K562 (cell line): ENCODE data around the gene SLBP. TPM values are rescaled to one million over a fixed set of nuclear protein-coding genes. Genes with fewer than 3 reads are reported as not detected.

Source experiments
- EHMT2 ChIP-seq: fragments of 450-650 bp; IDR thresholded peaks from 2 replicates; pipeline ENCODE4 v1.6.1; 2018; ENCODE audit warnings: antibody characterized with exemption
- MBD2 ChIP-seq: sonication (generic); IDR thresholded peaks from 2 replicates; pipeline ENCODE4 v1.6.1; 2016; ENCODE audit warnings: low read depth, borderline replicate concordance
- POLR2G ChIP-seq: fragments of 200-400 bp; formaldehyde crosslinking; IDR thresholded peaks from 2 replicates; pipeline ENCODE4 v1.6.1; 2017; ENCODE audit warnings: low read depth, mild to moderate bottlenecking, antibody characterized with exemption, low read length, moderate library complexity
- RBFOX2 ChIP-seq: fragments of 200-400 bp; formaldehyde crosslinking; IDR thresholded peaks from 2 replicates; pipeline ENCODE4 v1.6.1; 2017; ENCODE audit warnings: low read depth, mild to moderate bottlenecking, low read length, moderate library complexity
- RBM22 ChIP-seq: fragments of 200-400 bp; formaldehyde crosslinking; IDR thresholded peaks from 2 replicates; pipeline ENCODE4 v1.6.1; 2018; ENCODE audit warnings: low read length, low read depth; ENCODE audit not compliant: poor library complexity, severe bottlenecking
- SAP30 ChIP-seq: fragments of 200-600 bp; sonication (generic); IDR thresholded peaks from 2 replicates; pipeline ENCODE4 v1.6.1; 2012; ENCODE audit warnings: borderline replicate concordance, low read depth, mild to moderate bottlenecking, moderate library complexity, low read length, control low read depth, inconsistent platforms; ENCODE audit not compliant: insufficient read depth, poor library complexity, severe bottlenecking
- STAT6 ChIP-seq: sonication (generic); formaldehyde crosslinking; IDR thresholded peaks from 2 replicates; pipeline ENCODE4 v1.8.1; 2023; ENCODE audit warnings: mild to moderate bottlenecking, missing genetic modification reagents
- THRB ChIP-seq: fragments of 450-650 bp; formaldehyde crosslinking; conservative IDR thresholded peaks from 2 replicates; pipeline ENCODE4 v1.4.0; 2022; ENCODE audit warnings: mild to moderate bottlenecking, missing genetic modification characterization
- ZBTB33 ChIP-seq: sonication (generic); formaldehyde crosslinking; IDR thresholded peaks from 2 replicates; pipeline ENCODE4 v1.8.1; 2023; ENCODE audit warnings: mild to moderate bottlenecking, missing genetic modification reagents
- ZBTB8A ChIP-seq: fragments of 450-650 bp; IDR thresholded peaks from 2 replicates; pipeline ENCODE4 v1.6.1; 2018; ENCODE audit warnings: mild to moderate bottlenecking, moderate library complexity; ENCODE audit not compliant: partially characterized antibody
- polyA plus RNA-seq, 8 experiments: library from polyadenylated mRNA; depleted of rRNA in 4 of 8; stranded (reverse) in 5 of 8; unstranded in 3 of 8; fragments of >200 nt; fragmentation: Nextera tagmentation in 2 of 8; fragmentation: Illumina TruSeq in 1 of 8; extraction: Ambion mirVana in 2 of 8; extraction: Trizol in 1 of 8; gene quantifications; 2 replicates each; pipeline versions ENCODE4 v1.2.1 to v1.2.3, GENCODE V29; 2011 to 2014; ENCODE audit warnings: inconsistent platforms in 1 of 8, missing spikeins in 1 of 8
- total RNA-seq, 7 experiments: library from RNA; depleted of rRNA in 6 of 7; stranded (reverse); fragments of >200 nt in 6 of 7; fragmentation: Illumina TruSeq in 2 of 7; extraction: Trizol in 2 of 7; gene quantifications; 2 replicates each; pipeline versions ENCODE4 v1.2.1 to v1.2.3, GENCODE V29; 2011 to 2021; ENCODE audit warnings: low replicate concordance in 1 of 7
- TF ChIP-seq, protein P1 (sequence below), 2 experiments: fragments of 450-650 bp in 1 of 2; sonication (generic) in 1 of 2; formaldehyde crosslinking in 1 of 2; IDR thresholded peaks; 2 replicates each; pipeline versions ENCODE4 v1.7.1 to v1.9.0; 2016 to 2022; ENCODE audit warnings: inconsistent platforms in 1 of 2, mild to moderate bottlenecking in 1 of 2, missing genetic modification reagents in 1 of 2

SLBP gene
- total and polyA plus RNA-seq, 9 of the 15 experiments (the other 6 are each of a cell fraction or from before 2014, with no cell fraction given): 49.4 to 221 (median 162) TPM

GRCh38 chr4:1741208-1741607 lies 29.1 kb upstream of the SLBP start (continued):
- TF ChIP-seq, protein P1, sequence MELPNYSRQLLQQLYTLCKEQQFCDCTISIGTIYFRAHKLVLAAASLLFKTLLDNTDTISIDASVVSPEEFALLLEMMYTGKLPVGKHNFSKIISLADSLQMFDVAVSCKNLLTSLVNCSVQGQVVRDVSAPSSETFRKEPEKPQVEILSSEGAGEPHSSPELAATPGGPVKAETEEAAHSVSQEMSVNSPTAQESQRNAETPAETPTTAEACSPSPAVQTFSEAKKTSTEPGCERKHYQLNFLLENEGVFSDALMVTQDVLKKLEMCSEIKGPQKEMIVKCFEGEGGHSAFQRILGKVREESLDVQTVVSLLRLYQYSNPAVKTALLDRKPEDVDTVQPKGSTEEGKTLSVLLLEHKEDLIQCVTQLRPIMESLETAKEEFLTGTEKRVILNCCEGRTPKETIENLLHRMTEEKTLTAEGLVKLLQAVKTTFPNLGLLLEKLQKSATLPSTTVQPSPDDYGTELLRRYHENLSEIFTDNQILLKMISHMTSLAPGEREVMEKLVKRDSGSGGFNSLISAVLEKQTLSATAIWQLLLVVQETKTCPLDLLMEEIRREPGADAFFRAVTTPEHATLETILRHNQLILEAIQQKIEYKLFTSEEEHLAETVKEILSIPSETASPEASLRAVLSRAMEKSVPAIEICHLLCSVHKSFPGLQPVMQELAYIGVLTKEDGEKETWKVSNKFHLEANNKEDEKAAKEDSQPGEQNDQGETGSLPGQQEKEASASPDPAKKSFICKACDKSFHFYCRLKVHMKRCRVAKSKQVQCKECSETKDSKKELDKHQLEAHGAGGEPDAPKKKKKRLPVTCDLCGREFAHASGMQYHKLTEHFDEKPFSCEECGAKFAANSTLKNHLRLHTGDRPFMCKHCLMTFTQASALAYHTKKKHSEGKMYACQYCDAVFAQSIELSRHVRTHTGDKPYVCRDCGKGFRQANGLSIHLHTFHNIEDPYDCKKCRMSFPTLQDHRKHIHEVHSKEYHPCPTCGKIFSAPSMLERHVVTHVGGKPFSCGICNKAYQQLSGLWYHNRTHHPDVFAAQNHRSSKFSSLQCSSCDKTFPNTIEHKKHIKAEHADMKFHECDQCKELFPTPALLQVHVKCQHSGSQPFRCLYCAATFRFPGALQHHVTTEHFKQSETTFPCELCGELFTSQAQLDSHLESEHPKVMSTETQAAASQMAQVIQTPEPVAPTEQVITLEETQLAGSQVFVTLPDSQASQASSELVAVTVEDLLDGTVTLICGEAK (IDR thresholded peaks at IDR 0.05): no peak
- TF ChIP-seq, protein P1 (CRISPR knock-in tag; IDR thresholded peaks at IDR 0.05): no peak
- TF ChIP-seq MBD2 (no peak), RBFOX2 (peak; percentile 28; the same call in 1 of the 2 replicates), STAT6 (CRISPR knock-in tag) (no peak), ZBTB8A (no peak), EHMT2 (no peak), THRB (CRISPR knock-in tag) (no peak), ZBTB33 (CRISPR knock-in tag) (no peak), SAP30 (no peak), RBM22 (peak; percentile 75), POLR2G (peak; percentile 58)
